Thyroid gland (tissue), 4 donors: ENCODE results near the gene CA5A.

Source experiments
- CTCF ChIP-seq, 6 experiments: fragments of 200-600 bp in 3 of 6; fragments of 450-650 bp in 3 of 6; sonication (generic) in 3 of 6; IDR thresholded peaks; one replicate each; pipeline ENCODE4 v1.5.1; 2016 to 2019; ENCODE audit warnings: antibody characterized with exemption in 6 of 6, mild to moderate bottlenecking in 2 of 6, inconsistent platforms in 1 of 6, moderate library complexity in 1 of 6
- POLR2A ChIP-seq, 2 donors: fragments of 450-650 bp; IDR thresholded peaks; one replicate each; pipeline ENCODE4 v1.6.1; 2017; ENCODE audit warnings: antibody characterized with exemption in 2 of 2, mild to moderate bottlenecking in 2 of 2, moderate library complexity in 1 of 2

- TF ChIP-seq CTCF (IDR thresholded peaks at IDR 0.05) (no peak), POLR2A (IDR thresholded peaks at IDR 0.05) (no peak)
These were observed 21.5 kb downstream of the CA5A start for GRCh38 chr16:87914812-87915211.
